Measurements from ENCODE around the gene UBAC2.

Gene UBAC2

DNA sequence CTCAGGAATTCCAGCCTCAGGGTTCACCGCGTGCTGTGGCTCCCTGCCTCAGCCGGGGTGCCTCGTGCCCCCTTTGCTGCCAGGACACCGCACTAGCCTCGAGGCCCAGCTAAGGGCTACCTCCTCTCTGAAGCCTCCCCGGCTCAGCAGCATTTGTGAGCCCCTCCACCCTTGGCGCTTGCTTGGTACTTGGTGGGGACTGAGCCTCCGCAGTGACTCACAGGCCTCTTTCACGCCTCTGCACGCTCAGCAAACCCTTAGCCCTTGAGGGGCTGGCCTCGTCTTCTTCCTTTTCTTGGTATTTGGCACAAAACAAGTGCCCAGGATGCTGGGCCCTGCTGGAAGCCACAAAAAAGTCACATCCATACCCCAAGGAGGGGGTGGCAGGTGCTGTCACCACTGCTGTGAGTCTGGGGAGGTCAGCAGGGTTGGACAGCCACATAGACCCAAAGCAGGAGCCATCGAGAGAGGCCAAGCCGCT lies 215.2 kb downstream of the UBAC2 start:
- no peak for DNase-seq (ENCODE audit: low read depth, low spot score)

DNA sequence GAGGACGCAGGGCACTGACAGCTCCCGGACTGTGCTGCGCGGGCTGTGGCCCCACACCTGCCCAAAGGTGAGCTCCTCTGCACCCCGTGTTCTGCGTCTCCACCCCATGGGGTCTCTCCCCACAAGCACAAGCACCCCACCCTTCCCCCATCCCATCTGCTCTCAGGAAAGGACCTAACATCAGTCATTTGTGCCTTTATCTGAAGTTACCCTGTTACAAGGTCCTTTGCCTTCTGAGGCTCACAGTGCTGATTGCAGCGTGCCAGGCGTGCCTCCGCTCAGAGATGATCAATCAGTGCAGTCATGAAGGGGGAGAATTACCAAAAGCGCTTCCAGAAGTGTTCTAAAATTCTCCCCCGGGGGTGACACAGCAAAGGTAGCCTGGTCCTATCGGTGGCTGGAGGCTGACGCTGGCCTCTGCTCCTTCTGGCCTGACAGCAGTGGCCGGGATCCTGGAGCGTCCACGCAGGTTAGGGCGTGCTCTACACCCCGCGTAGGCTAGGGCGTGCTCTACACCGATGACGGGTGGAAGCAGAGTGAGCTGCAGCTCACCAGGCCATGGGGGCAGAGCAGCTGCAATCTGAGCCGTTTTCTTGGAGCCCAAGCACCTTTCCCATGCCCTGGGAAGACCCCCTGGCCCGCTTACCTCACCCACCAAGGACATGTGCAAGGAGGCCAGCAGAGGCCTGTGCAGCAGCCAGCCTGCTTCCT lies 215.9 kb downstream of the UBAC2 start:
- DNase-seq (ENCODE audit: low read depth, low spot score): no peak

DNA sequence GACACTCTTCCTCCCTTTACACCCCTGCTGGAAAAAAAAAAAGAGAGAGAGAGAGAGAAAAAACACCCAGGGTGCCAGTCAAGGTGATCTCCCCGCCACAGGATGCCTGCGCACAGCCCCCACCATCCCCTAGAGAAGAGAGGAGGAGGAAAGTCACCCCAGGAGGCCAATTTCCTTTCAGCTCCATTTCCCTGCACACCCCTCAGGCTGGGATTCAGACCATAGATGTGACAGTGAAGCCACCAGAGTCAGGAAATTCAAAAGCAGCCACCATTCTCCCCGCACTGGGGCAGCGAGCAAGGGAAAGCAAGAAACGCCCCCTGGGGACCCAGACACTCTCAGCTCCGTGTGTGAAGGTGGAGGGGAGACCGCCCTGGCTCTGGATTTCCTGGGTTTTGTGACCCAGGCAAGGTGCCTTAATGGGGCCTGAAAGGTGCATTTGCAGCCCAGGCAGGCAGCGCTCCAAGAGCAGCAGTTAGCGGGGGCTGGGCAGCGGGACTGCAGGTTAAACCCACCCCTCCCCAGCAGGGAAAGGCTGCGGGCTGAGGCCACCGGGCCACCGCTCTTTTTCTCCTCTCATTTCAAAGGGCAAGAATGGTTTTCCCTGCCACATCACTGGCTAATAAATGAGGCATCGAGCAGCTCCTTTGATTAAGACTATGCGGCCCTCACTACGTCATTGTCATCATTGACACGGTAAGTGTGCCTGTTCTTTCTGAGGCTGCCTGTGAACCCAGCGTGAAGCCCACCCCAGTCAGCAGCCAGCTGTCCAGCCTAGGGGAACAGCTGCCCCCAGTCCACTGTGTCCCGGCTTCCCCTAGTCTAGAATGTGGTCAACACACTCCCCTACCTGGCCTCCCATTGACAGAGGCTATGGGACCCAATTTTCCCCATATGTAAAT lies 216.8 kb downstream of the UBAC2 start:
- no peak for DNase-seq (ENCODE audit: low read depth, low spot score)

GRCh38 chr13:99418103-99418842 lies 217.6 kb downstream of the UBAC2 start:
- no peak for DNase-seq (ENCODE audit: low read depth, low spot score)

GRCh38 chr13:99418843-99419140 lies 218.1 kb downstream of the UBAC2 start:
- DNase-seq (ENCODE audit: low read depth, low spot score): no peak

- no peak for DNase-seq (ENCODE audit: low read depth, low spot score)
Measured at GRCh38 chr13:99419591-99420243, 219.1 kb downstream of the UBAC2 start.

GRCh38 chr13:99421271-99421670 lies 220.6 kb downstream of the UBAC2 start:
- no peak for DNase-seq (ENCODE audit: low read depth, low spot score)

- no peak for DNase-seq (ENCODE audit: low read depth, low spot score)
Measured at GRCh38 chr13:99421758-99422585, 221.3 kb downstream of the UBAC2 start.

DNA sequence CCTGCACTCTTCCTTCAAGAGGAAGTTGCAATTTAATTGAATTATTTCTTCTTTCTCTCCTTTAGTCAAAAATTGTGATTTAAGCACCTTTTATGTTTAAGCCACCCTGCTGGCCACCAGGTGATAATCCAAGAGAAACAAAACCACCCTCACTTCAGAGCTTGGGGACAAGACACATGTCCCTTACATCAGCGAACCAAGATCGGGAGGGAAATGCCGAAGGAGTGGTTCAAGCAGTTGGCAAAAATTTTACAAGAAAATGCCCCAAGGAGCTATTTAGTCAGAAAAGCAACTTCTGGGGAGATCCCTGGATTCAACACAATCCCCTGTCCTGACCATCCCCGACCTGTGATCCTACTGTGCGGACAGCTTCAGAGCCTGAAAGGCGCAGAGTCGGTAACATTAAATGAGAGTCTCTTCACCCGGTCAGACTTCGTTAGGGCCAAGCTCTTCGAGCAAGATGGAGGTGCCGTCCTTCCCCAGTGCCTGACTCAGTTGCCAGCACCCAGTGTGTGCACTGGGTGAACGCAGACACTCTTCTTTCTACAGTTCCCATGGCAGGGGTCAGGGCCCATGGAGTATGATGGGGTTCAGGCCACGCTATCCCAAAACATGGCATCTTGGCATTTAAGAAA lies 222.0 kb downstream of the UBAC2 start:
- DNase-seq (ENCODE audit: low read depth, low spot score): no peak

DNA sequence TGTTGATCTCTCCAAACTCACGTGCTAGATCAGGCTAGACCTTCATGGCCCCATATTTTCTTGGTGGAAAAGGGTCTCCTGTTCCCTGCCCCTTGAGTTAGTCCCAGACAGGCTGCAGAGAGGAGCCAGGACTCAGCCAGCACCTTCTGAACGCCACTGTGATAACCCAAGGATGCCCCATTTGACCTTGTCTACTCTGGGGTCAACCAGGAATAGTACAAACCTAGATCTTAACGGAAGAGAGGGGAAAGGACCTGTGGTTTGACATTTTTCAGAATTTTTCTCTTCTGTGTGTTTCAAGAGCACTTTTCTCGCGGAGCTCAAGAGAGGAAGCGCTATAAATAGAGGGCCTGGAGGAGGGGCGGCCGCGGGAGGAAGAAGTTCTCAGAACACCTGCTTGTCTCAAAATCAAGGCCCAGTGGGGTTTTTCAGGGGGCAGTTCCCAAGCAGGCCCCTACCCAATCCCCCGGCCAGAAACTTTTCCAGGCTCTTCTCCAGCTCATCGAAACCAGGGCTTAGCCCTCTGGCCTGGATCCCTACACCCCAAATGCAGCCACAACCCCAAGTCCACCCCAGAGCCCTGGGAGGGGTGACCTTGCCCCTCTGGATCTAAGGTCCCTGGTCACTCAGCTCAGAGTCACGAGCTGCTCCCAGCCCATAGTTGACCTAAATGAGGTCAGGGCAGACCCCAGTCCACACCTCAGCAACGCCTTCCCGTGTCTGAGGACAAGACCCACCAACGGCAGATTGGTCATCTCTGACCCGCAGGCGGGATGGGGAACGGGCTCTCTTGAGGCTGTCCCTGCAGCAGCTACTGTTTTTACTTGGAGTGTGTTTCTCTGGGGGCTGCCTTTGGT lies 225.1 kb downstream of the UBAC2 start:
- no peak for DNase-seq (ENCODE audit: low read depth, low spot score)

- no peak for DNase-seq (ENCODE audit: low read depth, low spot score)
Measured at GRCh38 chr13:99426426-99426825, 225.8 kb downstream of the UBAC2 start.

- DNase-seq (ENCODE audit: low read depth, low spot score): no peak
Measured at GRCh38 chr13:99429670-99430069, 229.0 kb downstream of the UBAC2 start.

- DNase-seq (ENCODE audit: low read depth, low spot score): no peak
Measured at GRCh38 chr13:99431927-99432608, 231.4 kb downstream of the UBAC2 start.

- no peak for DNase-seq (ENCODE audit: low read depth, low spot score)
Measured at GRCh38 chr13:99432609-99433542, 232.2 kb downstream of the UBAC2 start.

- DNase-seq (ENCODE audit: low read depth, low spot score): no peak
Measured at GRCh38 chr13:99433543-99434075, 233.0 kb downstream of the UBAC2 start.

DNA sequence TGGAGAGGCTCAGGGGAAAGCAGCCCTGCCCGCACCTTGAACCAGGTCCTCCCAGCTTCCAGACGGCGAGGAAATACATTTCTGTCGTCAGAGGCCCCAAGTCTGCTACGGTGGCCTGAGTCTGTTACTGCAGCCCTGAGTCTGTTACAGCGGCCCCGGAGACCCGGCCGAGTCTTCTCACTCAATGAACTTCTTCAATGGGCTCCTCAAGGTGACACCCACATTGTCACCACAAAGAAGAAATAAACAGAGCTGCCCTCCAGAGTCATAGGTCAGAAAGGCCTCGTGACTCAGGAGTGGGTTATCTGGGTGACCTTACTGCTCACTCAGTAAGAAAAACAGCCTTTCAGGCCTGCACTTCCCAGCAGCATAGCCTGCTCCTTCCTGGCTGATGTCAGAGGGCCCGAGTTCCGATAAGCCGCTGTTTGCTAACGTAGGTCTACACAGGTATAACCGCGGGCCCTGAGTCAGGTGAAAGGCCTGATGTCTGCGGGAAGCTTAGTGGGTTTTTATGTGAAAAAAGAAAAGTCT lies 233.7 kb downstream of the UBAC2 start:
- no peak for DNase-seq (ENCODE audit: low read depth, low spot score)

- no peak for DNase-seq (ENCODE audit: low read depth, low spot score)
Measured at GRCh38 chr13:99435116-99435515, 234.5 kb downstream of the UBAC2 start.
